ENCODE data around the gene HAPLN2.

- TF ChIP-seq, protein P1, sequence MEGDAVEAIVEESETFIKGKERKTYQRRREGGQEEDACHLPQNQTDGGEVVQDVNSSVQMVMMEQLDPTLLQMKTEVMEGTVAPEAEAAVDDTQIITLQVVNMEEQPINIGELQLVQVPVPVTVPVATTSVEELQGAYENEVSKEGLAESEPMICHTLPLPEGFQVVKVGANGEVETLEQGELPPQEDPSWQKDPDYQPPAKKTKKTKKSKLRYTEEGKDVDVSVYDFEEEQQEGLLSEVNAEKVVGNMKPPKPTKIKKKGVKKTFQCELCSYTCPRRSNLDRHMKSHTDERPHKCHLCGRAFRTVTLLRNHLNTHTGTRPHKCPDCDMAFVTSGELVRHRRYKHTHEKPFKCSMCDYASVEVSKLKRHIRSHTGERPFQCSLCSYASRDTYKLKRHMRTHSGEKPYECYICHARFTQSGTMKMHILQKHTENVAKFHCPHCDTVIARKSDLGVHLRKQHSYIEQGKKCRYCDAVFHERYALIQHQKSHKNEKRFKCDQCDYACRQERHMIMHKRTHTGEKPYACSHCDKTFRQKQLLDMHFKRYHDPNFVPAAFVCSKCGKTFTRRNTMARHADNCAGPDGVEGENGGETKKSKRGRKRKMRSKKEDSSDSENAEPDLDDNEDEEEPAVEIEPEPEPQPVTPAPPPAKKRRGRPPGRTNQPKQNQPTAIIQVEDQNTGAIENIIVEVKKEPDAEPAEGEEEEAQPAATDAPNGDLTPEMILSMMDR (IDR thresholded peaks at IDR 0.05), result no peak
- TF ChIP-seq POLR2A (IDR thresholded peaks at IDR 0.05; ENCODE audit: low read depth), result no peak
- no peak for TF ChIP-seq POLR2AphosphoS5 (IDR thresholded peaks at IDR 0.05)
Measured at GRCh38 chr1:156601892-156602291, 17.3 kb upstream of the HAPLN2 start.

All from esophagus muscularis mucosa (tissue), 3 donors.